Ovary (tissue), 3 donors: ENCODE results near the gene MLLT11.

Experiments used
- CTCF ChIP-seq, 3 donors: fragments of 450-650 bp in 2 of 3; fragments of 200-600 bp in 1 of 3; IDR thresholded peaks; one replicate each; pipeline versions ENCODE4 v1.5.1 to v1.8.0; 2016 to 2022; ENCODE audit warnings: antibody characterized with exemption in 3 of 3, mild to moderate bottlenecking in 1 of 3
- POLR2A ChIP-seq: fragments of 450-650 bp; IDR thresholded peaks from one replicate; pipeline ENCODE4 v1.6.1; 2017; ENCODE audit warnings: antibody characterized with exemption, mild to moderate bottlenecking, moderate library complexity
- donor health status: DM: no; HTN: no; CAD: no.

DNA sequence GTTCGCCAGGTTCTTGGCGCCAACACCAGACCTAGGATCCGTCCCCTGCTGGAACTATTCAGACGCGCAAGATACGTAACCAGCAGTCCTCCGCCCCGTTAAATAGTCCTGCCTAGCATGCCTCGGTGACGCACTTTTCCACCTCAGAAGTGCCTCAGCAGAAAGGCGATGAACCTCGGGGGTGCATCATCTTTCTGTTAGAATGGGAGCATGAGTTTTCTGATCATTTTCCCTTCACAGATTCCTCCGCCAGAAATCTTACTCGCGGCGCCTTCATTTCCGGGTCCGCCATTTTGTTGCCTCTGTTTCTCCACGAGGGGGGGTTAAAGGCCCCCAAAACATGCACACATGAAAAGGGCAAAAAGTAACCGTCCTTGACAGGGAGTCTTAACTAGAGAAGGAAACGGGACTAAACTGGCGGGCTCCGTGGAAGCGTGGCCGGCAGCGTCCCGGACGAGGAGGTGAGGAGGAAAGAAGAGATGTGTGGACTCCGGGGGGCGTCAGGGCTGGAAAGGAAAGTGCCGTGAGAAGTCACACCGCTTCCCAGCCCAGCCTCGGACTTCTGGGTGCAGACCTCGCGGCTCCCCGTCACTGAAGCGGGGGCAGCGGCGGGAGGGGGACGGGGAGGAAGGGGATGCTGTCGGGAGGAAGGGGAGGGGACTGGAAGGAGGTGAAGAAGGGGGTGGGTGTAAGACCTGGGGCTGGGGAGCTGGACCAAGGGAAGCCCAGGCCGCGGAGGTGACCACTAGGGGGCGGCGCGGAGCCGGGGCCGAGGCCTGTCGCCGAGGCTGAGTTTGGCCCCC lies 10.5 kb downstream of the MLLT11 start, which contains the start of gene GABPB2:
- TF ChIP-seq POLR2A (peak; percentile 53), CTCF (IDR thresholded peaks at IDR 0.05) (peak; percentile 77 to 94 (median 86))
